Ascending aorta (tissue), 2 donors: ENCODE results near the gene GLDC. TPM values are rescaled to one million over a fixed set of nuclear protein-coding genes. Genes with fewer than 3 reads are reported as not detected.
A peak's percentile ranks its signal among the peaks of the same experiment; 100 is the strongest.
"Not testable (repeated sequence)": the region's sequence is repeated elsewhere in the genome, so short reads cannot be mapped to it uniquely, and the experiment has no call there.

Source experiments
- DNase-seq, 2 donors: peaks; one replicate each; pipeline ENCODE4 v3.0.0-alpha.2; 2019; ENCODE audit warnings: low spot score in 2 of 2
- H3K27ac ChIP-seq, 2 donors: fragments of 200-600 bp; sonication (generic); one replicate each; pipeline ENCODE4 v1.5.1; 2016 to 2017; ENCODE audit warnings: mild to moderate bottlenecking in 1 of 2
- H3K27me3 ChIP-seq: fragments of 200-600 bp; sonication (generic); one replicate; pipeline ENCODE4 v1.5.1; 2017
- H3K36me3 ChIP-seq, 2 donors: fragments of 200-600 bp; sonication (generic); one replicate each; pipeline ENCODE4 v1.5.1; 2016
- H3K4me1 ChIP-seq, 2 donors: fragments of 200-600 bp; sonication (generic); one replicate each; pipeline ENCODE4 v1.5.1; 2016 to 2017; ENCODE audit warnings: mild to moderate bottlenecking in 1 of 2
- H3K4me3 ChIP-seq, 2 donors: fragments of 200-600 bp; sonication (generic); one replicate each; pipeline ENCODE4 v1.5.1; 2016 to 2017; ENCODE audit warnings: mild to moderate bottlenecking in 1 of 2
- H3K9me3 ChIP-seq, 2 donors: fragments of 200-600 bp; sonication (generic); one replicate each; pipeline ENCODE4 v1.5.1; 2016
- intact Hi-C: fragments of 100-400 bp; cut with DNase I; formaldehyde crosslinking; loops from one replicate; pipeline ENCODE4 v1.15.1; 2023
- total RNA-seq: library from RNA; depleted of rRNA; stranded (reverse); fragments of >200 nt; gene quantifications from one replicate; pipeline ENCODE4 v1.1.0, GENCODE V29; 2016
- TF ChIP-seq, protein P1 (sequence below), 3 experiments: fragments of 200-600 bp in 2 of 3; fragments of 450-650 bp in 1 of 3; sonication (generic) in 2 of 3; IDR thresholded peaks; one replicate each; pipeline ENCODE4 v1.5.1; 2016 to 2019; ENCODE audit warnings: antibody characterized with exemption in 3 of 3, mild to moderate bottlenecking in 1 of 3, moderate library complexity in 1 of 3

The GLDC gene
- total RNA-seq, 1 donor from 2014 or later, result 0.64 TPM

DNA sequence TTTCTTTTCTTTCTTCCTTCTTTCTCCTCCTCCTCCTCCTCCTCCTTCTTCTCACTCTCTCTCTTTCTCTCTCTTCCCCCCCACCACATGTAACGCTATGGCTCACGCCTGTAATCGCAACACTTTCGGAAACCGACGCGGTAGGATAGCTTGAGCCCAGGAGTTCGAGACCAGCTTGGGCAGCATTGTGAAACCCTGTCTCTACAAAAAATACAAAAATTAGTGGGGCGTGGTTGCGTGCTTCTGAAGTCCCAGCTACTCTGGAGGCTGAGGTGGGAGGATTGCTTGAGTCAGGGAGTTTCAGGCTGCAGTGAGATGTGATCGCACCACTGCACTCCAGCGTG, 736 bp upstream of the GLDC start:
- H3K4me1 ChIP-seq, result peaks cover 4 to 7% of the 10 kb centered on the region in 2 donors
- intact Hi-C loops, result no loop called here
- TF ChIP-seq, protein P1, sequence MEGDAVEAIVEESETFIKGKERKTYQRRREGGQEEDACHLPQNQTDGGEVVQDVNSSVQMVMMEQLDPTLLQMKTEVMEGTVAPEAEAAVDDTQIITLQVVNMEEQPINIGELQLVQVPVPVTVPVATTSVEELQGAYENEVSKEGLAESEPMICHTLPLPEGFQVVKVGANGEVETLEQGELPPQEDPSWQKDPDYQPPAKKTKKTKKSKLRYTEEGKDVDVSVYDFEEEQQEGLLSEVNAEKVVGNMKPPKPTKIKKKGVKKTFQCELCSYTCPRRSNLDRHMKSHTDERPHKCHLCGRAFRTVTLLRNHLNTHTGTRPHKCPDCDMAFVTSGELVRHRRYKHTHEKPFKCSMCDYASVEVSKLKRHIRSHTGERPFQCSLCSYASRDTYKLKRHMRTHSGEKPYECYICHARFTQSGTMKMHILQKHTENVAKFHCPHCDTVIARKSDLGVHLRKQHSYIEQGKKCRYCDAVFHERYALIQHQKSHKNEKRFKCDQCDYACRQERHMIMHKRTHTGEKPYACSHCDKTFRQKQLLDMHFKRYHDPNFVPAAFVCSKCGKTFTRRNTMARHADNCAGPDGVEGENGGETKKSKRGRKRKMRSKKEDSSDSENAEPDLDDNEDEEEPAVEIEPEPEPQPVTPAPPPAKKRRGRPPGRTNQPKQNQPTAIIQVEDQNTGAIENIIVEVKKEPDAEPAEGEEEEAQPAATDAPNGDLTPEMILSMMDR (IDR thresholded peaks at IDR 0.05), result no peak
- no peaks in the 10 kb centered on the region for H3K36me3 ChIP-seq
- DNase-seq, result no peak
- peak overlapping the region; percentile 69 to 85 for H3K4me3 ChIP-seq
- no peaks in the 10 kb centered on the region for H3K9me3 ChIP-seq
- no peaks in the 10 kb centered on the region for H3K27me3 ChIP-seq
- H3K27ac ChIP-seq, result no peak overlapping the region

DNA sequence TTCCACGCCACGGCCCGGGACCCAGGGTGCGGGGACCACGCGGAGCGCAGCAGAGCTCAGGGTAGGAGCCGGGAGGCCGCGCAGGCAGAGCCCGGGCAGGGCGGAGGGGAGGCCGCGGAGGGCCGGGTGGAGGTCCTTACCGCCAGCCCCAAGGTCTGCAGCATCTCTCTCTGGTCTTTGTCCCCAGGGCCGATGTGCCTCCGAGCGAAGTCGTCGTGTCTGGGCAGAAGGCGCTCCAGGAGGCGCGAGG, 499 bp downstream of the GLDC start:
- H3K4me3 ChIP-seq, result peak overlapping the region; percentile 69 to 85
- DNase-seq, H3K9me3 ChIP-seq, H3K4me1 ChIP-seq, H3K27me3 ChIP-seq, H3K27ac ChIP-seq, intact Hi-C loops, H3K36me3 ChIP-seq: not testable (repeated sequence)

DNA sequence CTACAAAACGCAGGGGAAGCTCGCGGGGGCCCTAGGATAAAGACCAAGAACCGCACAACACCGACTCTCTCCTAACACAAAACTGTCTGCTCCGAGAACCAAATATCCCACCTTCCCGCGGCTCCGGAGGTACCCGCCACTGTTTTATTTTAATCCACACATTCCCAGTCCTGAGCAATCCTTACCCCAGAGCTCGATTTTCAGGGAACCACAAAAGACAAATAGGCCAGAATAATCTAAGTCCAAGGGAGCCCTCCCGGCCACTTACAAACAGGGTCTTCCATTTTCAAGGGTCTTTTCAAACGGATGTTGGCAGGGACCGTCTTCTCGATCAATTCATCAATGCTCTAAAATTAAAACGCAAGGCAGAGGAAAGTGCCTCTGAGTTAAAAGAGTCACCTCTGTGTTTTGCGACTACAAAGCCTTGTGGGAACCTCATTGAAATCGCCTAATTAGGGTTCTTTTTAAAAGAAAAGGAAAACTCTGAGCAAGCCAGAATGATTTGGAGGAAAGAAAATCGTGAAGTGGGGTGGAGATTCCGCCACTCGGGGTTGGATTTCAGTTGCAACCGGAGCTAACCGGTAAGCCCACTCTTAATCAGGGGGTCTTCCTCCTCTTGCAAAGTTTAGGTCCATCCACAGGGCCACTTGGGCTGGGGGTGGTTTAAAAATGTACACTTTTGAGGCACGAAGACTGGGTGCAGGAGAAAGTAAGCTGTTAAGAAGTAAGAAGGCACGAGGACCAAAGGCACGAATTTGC, 1.0 kb downstream of the GLDC start:
- Histone ChIP-seq H3K27me3 (no peaks in the 10 kb centered on the region), H3K27ac (no peak overlapping the region), H3K36me3 (no peaks in the 10 kb centered on the region), H3K4me1 (peaks cover 4 to 7% of the 10 kb centered on the region in 2 donors), H3K4me3 (peak overlapping the region; percentile 69 to 85), H3K9me3 (no peaks in the 10 kb centered on the region)
- DNase-seq, result no peak
- intact Hi-C loops, result no loop called here
- TF ChIP-seq, protein P1 (IDR thresholded peaks at IDR 0.05), result no peak

DNA sequence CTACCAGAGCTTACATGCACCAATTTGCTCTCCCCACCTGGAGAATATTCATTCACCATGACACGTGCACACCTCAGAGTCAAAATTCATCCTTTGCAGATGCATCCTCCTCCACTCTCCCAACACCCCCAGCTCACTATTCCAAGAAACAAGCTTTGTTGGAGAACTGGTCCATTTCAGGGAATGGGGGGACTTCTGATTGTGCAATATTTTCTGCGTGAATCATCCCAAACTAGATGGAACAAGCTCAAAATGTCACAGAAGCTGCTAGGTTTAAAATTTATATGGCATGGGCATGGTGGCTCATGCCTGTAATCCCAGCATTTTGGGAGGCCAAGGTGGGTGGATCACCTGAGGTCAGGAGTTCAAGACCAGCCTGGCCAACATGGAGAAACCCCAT, 3.6 kb downstream of the GLDC start:
- Histone ChIP-seq H3K9me3 (no peaks in the 10 kb centered on the region), H3K36me3 (no peaks in the 10 kb centered on the region), H3K4me1 (peaks cover 4 to 7% of the 10 kb centered on the region in 2 donors), H3K4me3 (no peak overlapping the region), H3K27ac (no peak overlapping the region), H3K27me3 (no peaks in the 10 kb centered on the region)
- TF ChIP-seq, protein P1 (IDR thresholded peaks at IDR 0.05), result no peak
- intact Hi-C loops, result no loop called here
- DNase-seq, result no peak

DNA sequence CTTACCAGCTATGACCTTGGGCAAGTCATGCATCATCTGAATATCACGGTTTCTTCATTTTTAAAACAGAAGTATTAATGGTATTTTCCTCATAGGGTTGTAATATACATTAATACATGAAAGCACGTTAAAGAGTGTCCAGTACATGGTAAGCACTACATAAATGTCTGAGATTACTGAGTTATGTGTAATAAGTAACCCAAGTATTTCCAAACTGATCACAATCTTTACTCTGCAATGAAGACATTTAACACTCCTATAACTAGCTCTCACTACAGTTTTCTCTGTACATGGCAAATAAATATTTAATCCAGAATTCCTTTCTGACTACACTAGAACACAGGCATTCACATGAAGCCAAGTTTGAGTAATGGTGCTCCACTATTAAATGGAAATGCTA, 4.0 kb downstream of the GLDC start:
- TF ChIP-seq, protein P1 (IDR thresholded peaks at IDR 0.05), result no peak
- Histone ChIP-seq H3K36me3 (no peaks in the 10 kb centered on the region), H3K4me3 (no peak overlapping the region), H3K9me3 (no peaks in the 10 kb centered on the region), H3K4me1 (peaks cover 4 to 7% of the 10 kb centered on the region in 2 donors), H3K27me3 (no peaks in the 10 kb centered on the region), H3K27ac (no peak overlapping the region)
- no peak for DNase-seq
- intact Hi-C loops, result no loop called here

DNA sequence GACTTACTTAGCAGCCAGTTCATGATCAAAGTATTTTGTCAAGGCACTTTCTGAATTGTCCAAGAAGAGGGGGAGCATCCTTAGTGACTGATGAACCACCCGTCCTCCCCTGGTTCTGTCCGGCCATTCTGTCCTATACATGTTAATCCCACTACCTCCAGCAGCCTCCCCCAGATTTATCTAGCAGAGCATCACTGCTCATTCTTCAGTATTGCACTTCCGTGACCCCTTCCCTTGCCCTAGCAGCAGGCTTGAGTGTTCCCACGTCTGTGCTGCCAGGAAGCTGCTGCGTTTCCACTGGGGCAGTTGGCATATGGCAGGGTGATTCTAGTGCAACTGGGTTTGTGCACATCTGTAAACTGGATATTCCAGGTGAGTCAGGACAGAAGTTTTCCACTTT, 4.5 kb downstream of the GLDC start:
- no peaks in the 10 kb centered on the region for H3K36me3 ChIP-seq
- H3K4me1 ChIP-seq, result peaks cover 4 to 7% of the 10 kb centered on the region in 2 donors
- intact Hi-C loops, result no loop called here
- H3K27me3 ChIP-seq, result no peaks in the 10 kb centered on the region
- no peak overlapping the region for H3K4me3 ChIP-seq
- TF ChIP-seq, protein P1 (IDR thresholded peaks at IDR 0.05), result no peak
- no peak overlapping the region for H3K27ac ChIP-seq
- no peak for DNase-seq
- H3K9me3 ChIP-seq, result no peaks in the 10 kb centered on the region
